HG02623 (cell line): ENCODE measurements around the gene CHST9.

ENCODE experiments used
- ATAC-seq: cut with Tn5 transposase; IDR thresholded peaks from one replicate; pipeline ENCODE4 v1.9.1; 2021; ENCODE audit warnings: moderate library complexity; ENCODE audit not compliant: unreplicated experiment

CHST9 gene

GRCh38 chr18:26874283-26874682 is 310.8 kb downstream of the CHST9 start:
- ATAC-seq: no peak

GRCh38 chr18:26869640-26870039 is 315.5 kb downstream of the CHST9 start:
- no peak for ATAC-seq

GRCh38 chr18:26868968-26869586 is 316.0 kb downstream of the CHST9 start:
- no peak for ATAC-seq

GRCh38 chr18:26867471-26867870 is 317.6 kb downstream of the CHST9 start:
- ATAC-seq: no peak

DNA sequence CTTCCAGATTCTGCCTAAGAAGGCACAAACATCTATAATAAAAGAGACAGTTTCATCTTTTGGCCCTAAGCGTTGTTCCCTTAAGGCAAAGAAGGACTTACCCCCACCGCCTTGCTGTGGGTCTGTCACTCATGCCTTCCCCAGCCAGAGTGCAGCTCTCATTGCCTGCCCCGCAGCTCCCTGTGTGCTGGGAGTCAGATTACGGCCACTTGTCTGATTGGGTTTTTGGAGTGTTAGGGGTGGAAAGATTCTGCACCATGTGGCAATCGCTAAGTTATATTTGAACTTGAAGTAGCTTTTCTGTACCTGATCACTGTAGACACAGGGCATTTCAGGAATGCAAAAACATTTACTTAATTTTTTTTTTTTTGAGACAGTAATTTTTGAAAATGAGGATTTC is 319.6 kb downstream of the CHST9 start, which contains the start of gene AQP4:
Gene AQP4, minus strand, starts transcription at position 151 of the 400 bp plus-strand sequence. Its CDS starts 18 bp downstream, at position 133.
- no peak for ATAC-seq

GRCh38 chr18:26864658-26865057 is 320.4 kb downstream of the CHST9 start:
- ATAC-seq: no peak

GRCh38 chr18:26863921-26864497 is 321.1 kb downstream of the CHST9 start:
- no peak for ATAC-seq

DNA sequence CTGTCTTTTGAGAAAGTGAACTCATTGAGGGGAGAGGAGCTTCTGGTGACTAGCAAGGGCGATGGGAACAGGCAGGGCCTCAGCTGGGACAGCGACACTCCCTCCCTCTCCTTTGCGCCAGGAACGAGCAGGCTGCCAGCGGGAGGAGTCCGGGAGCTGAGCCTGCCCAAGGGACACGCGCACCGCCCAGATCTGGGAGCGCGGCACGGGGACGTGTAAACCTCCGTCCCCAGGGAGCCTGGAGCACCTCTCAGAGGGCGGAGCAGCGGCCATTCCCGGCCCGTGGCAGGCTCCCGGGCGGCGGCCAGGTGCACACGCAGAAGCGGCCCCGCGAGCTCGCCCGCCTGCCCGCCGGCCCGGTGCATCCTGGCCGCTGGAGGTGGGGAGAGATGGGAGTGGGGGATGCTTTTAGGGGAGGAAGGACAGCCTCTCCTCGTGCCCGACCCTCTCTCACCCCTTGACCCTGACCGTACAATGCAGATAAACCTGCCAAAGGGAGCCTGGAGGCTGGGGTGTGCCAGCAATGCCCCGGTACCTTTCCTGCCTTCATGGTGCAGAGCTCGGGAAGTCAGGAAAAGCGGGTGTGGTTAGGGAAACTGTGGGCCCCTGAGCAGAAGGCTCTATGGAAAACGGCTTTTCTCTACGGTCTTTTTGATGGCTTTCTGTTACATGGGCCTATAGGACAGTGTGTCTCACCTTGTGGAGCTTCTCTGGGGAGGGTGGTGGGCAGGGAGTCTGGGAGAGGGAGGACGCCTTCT is 321.8 kb downstream of the CHST9 start:
- ATAC-seq: no peak

DNA sequence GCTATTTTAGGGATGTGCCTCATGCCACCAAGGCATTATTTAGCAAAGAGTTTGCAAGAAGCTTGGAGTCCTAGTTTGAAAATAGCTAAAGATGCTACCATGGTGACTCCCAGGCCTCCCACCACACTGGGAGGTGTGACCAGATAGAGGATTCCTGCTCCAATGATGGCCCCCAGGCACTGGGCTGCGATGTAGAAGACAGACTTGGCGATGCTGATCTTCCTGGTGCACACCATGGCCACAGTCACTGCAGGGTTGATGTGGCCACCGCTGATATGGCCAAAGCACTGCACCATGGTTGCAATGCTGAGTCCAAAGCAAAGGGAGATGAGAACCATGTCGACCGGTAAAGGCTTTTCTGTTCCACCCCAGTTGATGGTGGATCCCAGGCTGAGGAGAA is 323.0 kb downstream of the CHST9 start:
- no peak for ATAC-seq
